ENCODE measurements around the gene SUGCT.

Gene SUGCT

GRCh38 chr7:40714363-40715052 lies 579.7 kb downstream of the SUGCT start:
- TF ChIP-seq CTCF (IDR thresholded peaks at IDR 0.05): no peak

- no peak for TF ChIP-seq CTCF (IDR thresholded peaks at IDR 0.05)
Measured at GRCh38 chr7:40715053-40715430, 580.2 kb downstream of the SUGCT start.

GRCh38 chr7:40716052-40716451 lies 581.2 kb downstream of the SUGCT start:
- no peak for TF ChIP-seq CTCF (IDR thresholded peaks at IDR 0.05)

- no peak for TF ChIP-seq CTCF (IDR thresholded peaks at IDR 0.05)
Measured at GRCh38 chr7:40717242-40717641, 582.4 kb downstream of the SUGCT start.

- no peak for TF ChIP-seq CTCF (IDR thresholded peaks at IDR 0.05)
Measured at GRCh38 chr7:40720416-40720815, 585.6 kb downstream of the SUGCT start.

- no peak for TF ChIP-seq CTCF (IDR thresholded peaks at IDR 0.05)
Measured at GRCh38 chr7:40721342-40721949, 586.6 kb downstream of the SUGCT start.

GRCh38 chr7:40722242-40722641 lies 587.4 kb downstream of the SUGCT start:
- no peak for TF ChIP-seq CTCF (IDR thresholded peaks at IDR 0.05)
